Sigmoid colon (tissue), 7 donors: ENCODE measurements around the gene TUBGCP3. TPM values are rescaled to one million over a fixed set of nuclear protein-coding genes. Genes with fewer than 3 reads are reported as not detected.

Source experiments
- DNase-seq: peaks from one replicate; pipeline ENCODE4 v3.0.0-alpha.2; 2019
- H3K27ac ChIP-seq, 4 donors: fragments of 200-600 bp; sonication (generic); one replicate each; pipeline ENCODE4 v1.5.1; 2016 to 2019; ENCODE audit warnings: mild to moderate bottlenecking in 1 of 4
- H3K27me3 ChIP-seq, 3 donors: fragments of 200-600 bp; sonication (generic); one replicate each; pipeline ENCODE4 v1.5.1; 2019; ENCODE audit warnings: mild to moderate bottlenecking in 1 of 3
- H3K36me3 ChIP-seq, 4 donors: fragments of 200-600 bp; sonication (generic); one replicate each; pipeline ENCODE4 v1.5.1; 2016 to 2019
- H3K4me1 ChIP-seq, 4 donors: fragments of 200-600 bp; sonication (generic); one replicate each; pipeline ENCODE4 v1.5.1; 2017 to 2019
- H3K4me3 ChIP-seq, 4 donors: fragments of 200-600 bp; sonication (generic); one replicate each; pipeline ENCODE4 v1.5.1; 2017 to 2019; ENCODE audit warnings: mild to moderate bottlenecking in 2 of 4, moderate library complexity in 1 of 4
- H3K9me3 ChIP-seq, 4 donors: fragments of 200-600 bp in 3 of 4; sonication (generic) in 3 of 4; one replicate each; pipeline versions ENCODE4 v1.5.1 to v1.6.1; 2013 to 2019
- EP300 ChIP-seq, 4 donors: sonication (generic); formaldehyde crosslinking; IDR thresholded peaks; one replicate each; pipeline ENCODE4 v1.6.1; 2017; ENCODE audit warnings: antibody characterized with exemption in 4 of 4
- POLR2A ChIP-seq, 2 donors: fragments of 450-650 bp; IDR thresholded peaks; one replicate each; pipeline ENCODE4 v1.6.1; 2016; ENCODE audit warnings: antibody characterized with exemption in 2 of 2, mild to moderate bottlenecking in 2 of 2, moderate library complexity in 2 of 2
- POLR2AphosphoS5 ChIP-seq, 4 donors: sonication (generic); formaldehyde crosslinking; IDR thresholded peaks; one replicate each; pipeline ENCODE4 v1.6.1; 2017; ENCODE audit warnings: antibody characterized with exemption in 4 of 4
- WGBS, 2 donors: extraction: QIAGEN DNeasy Blood & Tissue Kit; methylation state at CpG; one replicate each; pipeline ENCODE4 v1.1.7; 2013; 5-methylcytosine and 5-hydroxymethylcytosine counted together
- intact Hi-C: fragments of 100-400 bp; cut with DNase I; formaldehyde crosslinking; loops from one replicate; pipeline ENCODE4 v1.15.1; 2023
- polyA plus RNA-seq, 3 donors: library from polyadenylated mRNA; stranded (reverse); fragments of 200-250 nt; gene quantifications; one replicate each; pipeline ENCODE4 v1.2.3, GENCODE V29; 2013
- total RNA-seq, 4 donors: library from RNA; depleted of rRNA; stranded (reverse); fragments of >200 nt; gene quantifications; one replicate each; pipeline ENCODE4 v1.1.0, GENCODE V29; 2016
- TF ChIP-seq, protein P1 (sequence below), 4 experiments: fragments of 450-650 bp in 3 of 4; fragments of 200-600 bp in 1 of 4; IDR thresholded peaks; one replicate each; pipeline ENCODE4 v1.5.1; 2016 to 2019; ENCODE audit warnings: antibody characterized with exemption in 4 of 4, mild to moderate bottlenecking in 3 of 4, moderate library complexity in 2 of 4
- donor health status: healthy with polysubstance abuse.
- donor health status: Bipolar disorder and iron deficiency.
- donor health status: healthy.

TUBGCP3 gene
- total and polyA plus RNA-seq, 7 donors, result 7.2 to 33.5 (median 23.8) TPM

DNA sequence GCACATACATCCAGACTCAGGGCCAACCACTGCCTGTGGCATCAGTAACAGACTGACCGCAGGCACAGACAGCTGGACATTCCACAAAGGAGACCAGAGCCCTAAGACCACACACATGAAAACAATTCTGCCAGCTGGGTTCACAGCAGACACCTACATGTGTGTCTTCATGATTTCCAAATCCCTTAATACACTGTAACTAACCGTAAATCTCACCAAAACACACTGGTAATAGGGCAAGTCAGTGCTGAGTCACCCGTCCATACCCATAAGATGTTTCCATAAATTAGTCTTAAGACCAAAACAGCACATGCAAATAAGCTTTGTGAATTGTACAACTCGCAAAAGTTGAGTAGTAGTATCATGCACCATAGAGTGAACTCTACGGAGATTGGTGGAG, 65.4 kb downstream of the TUBGCP3 start:
- peaks cover 3 to 91% (median 20%) of the 10 kb centered on the region in 4 donors for H3K36me3 ChIP-seq
- H3K27ac ChIP-seq, result no peak overlapping the region
- H3K4me3 ChIP-seq, result no peak overlapping the region
- TF ChIP-seq, protein P1, sequence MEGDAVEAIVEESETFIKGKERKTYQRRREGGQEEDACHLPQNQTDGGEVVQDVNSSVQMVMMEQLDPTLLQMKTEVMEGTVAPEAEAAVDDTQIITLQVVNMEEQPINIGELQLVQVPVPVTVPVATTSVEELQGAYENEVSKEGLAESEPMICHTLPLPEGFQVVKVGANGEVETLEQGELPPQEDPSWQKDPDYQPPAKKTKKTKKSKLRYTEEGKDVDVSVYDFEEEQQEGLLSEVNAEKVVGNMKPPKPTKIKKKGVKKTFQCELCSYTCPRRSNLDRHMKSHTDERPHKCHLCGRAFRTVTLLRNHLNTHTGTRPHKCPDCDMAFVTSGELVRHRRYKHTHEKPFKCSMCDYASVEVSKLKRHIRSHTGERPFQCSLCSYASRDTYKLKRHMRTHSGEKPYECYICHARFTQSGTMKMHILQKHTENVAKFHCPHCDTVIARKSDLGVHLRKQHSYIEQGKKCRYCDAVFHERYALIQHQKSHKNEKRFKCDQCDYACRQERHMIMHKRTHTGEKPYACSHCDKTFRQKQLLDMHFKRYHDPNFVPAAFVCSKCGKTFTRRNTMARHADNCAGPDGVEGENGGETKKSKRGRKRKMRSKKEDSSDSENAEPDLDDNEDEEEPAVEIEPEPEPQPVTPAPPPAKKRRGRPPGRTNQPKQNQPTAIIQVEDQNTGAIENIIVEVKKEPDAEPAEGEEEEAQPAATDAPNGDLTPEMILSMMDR (IDR thresholded peaks at IDR 0.05), result no peak
- TF ChIP-seq POLR2A (IDR thresholded peaks at IDR 0.05) (no peak), POLR2AphosphoS5 (IDR thresholded peaks at IDR 0.05) (no peak), EP300 (IDR thresholded peaks at IDR 0.05) (no peak)
- H3K4me1 ChIP-seq, result no peaks in the 10 kb centered on the region
- WGBS, 2 donors, result 93% methylated on average over 5 of the region's 5 CpGs
- no peaks in the 10 kb centered on the region for H3K9me3 ChIP-seq
- intact Hi-C loops, result no loop called here
- no peak for DNase-seq
- no peaks in the 10 kb centered on the region for H3K27me3 ChIP-seq

DNA sequence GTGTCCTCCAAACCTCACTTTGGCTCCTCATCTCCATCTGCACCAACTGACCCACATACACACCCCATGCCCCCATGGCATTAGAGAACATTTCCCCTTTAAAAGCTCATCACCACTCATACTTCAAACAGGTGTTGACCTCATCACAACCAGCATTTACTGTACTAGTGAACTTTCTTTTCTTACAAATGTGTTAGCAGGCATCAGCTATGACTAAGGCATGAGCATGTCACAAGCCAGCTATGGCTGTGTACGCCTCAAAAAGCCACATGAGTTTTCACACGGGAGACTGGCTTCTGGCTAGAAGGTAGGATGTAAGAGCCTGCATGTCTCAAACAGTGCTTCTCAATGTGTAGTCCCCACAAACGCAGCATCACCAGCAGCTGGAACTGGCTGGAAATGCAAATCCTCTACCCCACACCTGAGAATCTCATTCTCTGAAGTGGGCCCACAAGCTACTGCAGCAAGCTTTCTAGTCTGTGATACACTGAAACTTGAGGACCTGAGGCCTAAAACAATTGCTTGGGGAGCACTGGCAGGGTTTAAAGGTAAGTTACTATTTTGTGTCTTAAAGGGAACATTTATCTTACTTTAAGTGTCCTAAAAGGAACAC, 66.8 kb downstream of the TUBGCP3 start:
- H3K27me3 ChIP-seq, result no peaks in the 10 kb centered on the region
- no peak for DNase-seq
- no peak overlapping the region for H3K27ac ChIP-seq
- WGBS, 2 donors, result 94 to 96% methylated on average over 3 of the region's 3 CpGs
- no peaks in the 10 kb centered on the region for H3K4me1 ChIP-seq
- H3K9me3 ChIP-seq, result no peaks in the 10 kb centered on the region
- intact Hi-C loops, result no loop called here
- H3K4me3 ChIP-seq, result no peak overlapping the region
- peaks cover 3 to 95% (median 32%) of the 10 kb centered on the region in 4 donors for H3K36me3 ChIP-seq
- no peak for TF ChIP-seq POLR2AphosphoS5 (IDR thresholded peaks at IDR 0.05)
- no peak for TF ChIP-seq POLR2A (IDR thresholded peaks at IDR 0.05)
- TF ChIP-seq, protein P1 (IDR thresholded peaks at IDR 0.05), result no peak
- no peak for TF ChIP-seq EP300 (IDR thresholded peaks at IDR 0.05)

DNA sequence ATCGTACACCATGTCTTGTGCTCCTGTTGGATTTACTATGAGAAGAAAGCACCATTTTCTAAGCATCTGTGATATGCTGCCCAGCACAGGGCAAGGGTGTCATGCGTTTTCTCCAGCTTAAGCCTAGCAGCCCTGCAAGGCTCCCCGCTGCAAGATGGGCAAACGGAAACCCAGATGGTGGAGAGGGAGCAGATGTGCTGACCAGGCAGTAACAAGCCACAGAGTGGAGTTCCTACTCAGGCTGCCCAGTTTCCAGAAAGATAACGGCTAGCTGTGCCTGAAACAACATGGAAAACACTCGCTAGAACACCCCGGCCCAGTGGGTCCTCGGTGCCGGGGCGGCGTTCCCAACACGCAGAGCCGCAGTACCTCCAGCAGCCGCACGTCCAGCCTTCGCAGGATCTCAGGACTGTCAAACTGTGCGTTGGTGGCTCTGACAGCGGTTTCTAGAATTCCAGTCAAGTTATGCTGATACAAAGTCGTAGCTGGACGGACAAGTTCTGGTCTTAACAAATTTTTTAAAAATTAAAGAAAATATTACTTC, 68.4 kb downstream of the TUBGCP3 start:
- 97 to 98% methylated on average over 20 of the region's 20 CpGs for WGBS, 2 donors
- no peak overlapping the region for H3K27ac ChIP-seq
- H3K4me1 ChIP-seq, result no peaks in the 10 kb centered on the region
- H3K36me3 ChIP-seq, result peaks cover 3 to 98% (median 37%) of the 10 kb centered on the region in 4 donors
- no peak for DNase-seq
- no peaks in the 10 kb centered on the region for H3K9me3 ChIP-seq
- TF ChIP-seq, protein P1 (IDR thresholded peaks at IDR 0.05), result no peak
- TF ChIP-seq EP300 (IDR thresholded peaks at IDR 0.05) (no peak), POLR2A (IDR thresholded peaks at IDR 0.05) (no peak), POLR2AphosphoS5 (IDR thresholded peaks at IDR 0.05) (no peak)
- intact Hi-C loops, result loop anchor here (10.0 kb wide), 1 partner anchor 85 kb away; no protein-coding TSS in a partner anchor
- H3K4me3 ChIP-seq, result no peak overlapping the region
- no peaks in the 10 kb centered on the region for H3K27me3 ChIP-seq

DNA sequence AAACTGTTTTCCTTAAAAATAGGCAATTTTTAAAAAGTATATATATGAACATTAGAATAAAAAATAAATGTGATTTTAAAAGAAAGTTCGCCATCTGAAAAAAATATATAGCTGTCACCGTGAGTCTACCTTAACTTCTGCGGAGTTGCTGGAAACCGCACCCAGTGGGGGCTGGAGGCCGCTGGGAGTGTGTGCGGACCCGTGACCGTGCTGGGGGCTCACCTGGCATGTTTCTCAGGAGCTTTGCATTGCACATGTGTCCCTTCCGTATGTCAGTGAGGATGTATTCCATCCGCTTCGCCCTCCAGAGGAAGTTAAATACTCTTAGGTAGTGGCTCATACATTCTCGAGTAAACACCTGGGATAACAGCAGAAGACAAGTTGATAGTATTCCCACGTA, 71.7 kb downstream of the TUBGCP3 start:
- H3K27ac ChIP-seq, result no peak overlapping the region
- TF ChIP-seq POLR2AphosphoS5 (IDR thresholded peaks at IDR 0.05) (no peak), EP300 (IDR thresholded peaks at IDR 0.05) (no peak)
- TF ChIP-seq, protein P1 (IDR thresholded peaks at IDR 0.05), result no peak
- H3K36me3 ChIP-seq, result peaks cover 3 to 87% (median 33%) of the 10 kb centered on the region in 4 donors
- DNase-seq, result no peak
- H3K4me3 ChIP-seq, result no peak overlapping the region
- 96 to 97% methylated on average over 13 of the region's 13 CpGs for WGBS, 2 donors
- no peaks in the 10 kb centered on the region for H3K9me3 ChIP-seq
- H3K27me3 ChIP-seq, result no peaks in the 10 kb centered on the region
- intact Hi-C loops, result loop anchor here (10.0 kb wide), 1 partner anchor 89 kb away; no protein-coding TSS in a partner anchor
- H3K4me1 ChIP-seq, result no peaks in the 10 kb centered on the region
